ENCODE measurements around the gene ZNF774. TPM values are rescaled to one million over a fixed set of nuclear protein-coding genes. Genes with fewer than 3 reads are reported as not detected.

Gene ZNF774
- total and polyA plus RNA-seq, 12 donors = 2.2 to 19.6 (median 6.4) TPM

DNA sequence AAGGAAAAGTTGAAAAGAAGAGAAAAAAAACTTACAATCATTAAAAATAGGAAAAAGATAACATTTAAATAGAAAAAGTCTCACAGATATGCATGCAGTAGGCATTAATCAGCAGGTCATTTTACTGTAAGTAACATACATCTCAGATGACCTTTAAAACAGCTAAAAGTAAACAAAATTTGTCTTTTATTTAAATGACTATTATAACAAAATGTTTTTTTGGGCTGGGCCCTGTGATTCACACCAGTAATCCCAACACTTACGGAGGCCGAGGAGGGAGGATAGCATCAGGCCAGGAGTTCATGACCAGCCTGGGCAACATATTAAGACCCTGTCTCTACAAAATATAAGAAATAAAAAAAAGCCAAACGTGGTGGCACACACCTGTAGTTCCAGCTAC is 50.7 kb downstream of the ZNF774 start:
- H3K4me3 ChIP-seq = no peak overlapping the region
- H3K36me3 ChIP-seq = peaks cover 0 to 10% (median 0%) of the 10 kb centered on the region in 9 donors
- WGBS, 2 donors = 85 to 92% methylated on average over 3 of the region's 3 CpGs
- intact Hi-C loops (cut with DNase I) = loop anchor here in 3 of 10 donors (5.0 kb wide), 1 partner anchor 60 kb away; no protein-coding TSS in a partner anchor
- no peaks in the 10 kb centered on the region for H3K27me3 ChIP-seq
- no peaks in the 10 kb centered on the region for H3K9me3 ChIP-seq
- H3K27ac ChIP-seq = peak overlapping the region in 9 of 10 donors; percentile 71 to 93 (median 89)
- no peak for ATAC-seq
- H3K4me1 ChIP-seq = peaks cover 7 to 99% (median 79%) of the 10 kb centered on the region in 9 donors
- no peak for TF ChIP-seq CTCF (IDR thresholded peaks at IDR 0.05)
- no peak for DNase-seq

DNA sequence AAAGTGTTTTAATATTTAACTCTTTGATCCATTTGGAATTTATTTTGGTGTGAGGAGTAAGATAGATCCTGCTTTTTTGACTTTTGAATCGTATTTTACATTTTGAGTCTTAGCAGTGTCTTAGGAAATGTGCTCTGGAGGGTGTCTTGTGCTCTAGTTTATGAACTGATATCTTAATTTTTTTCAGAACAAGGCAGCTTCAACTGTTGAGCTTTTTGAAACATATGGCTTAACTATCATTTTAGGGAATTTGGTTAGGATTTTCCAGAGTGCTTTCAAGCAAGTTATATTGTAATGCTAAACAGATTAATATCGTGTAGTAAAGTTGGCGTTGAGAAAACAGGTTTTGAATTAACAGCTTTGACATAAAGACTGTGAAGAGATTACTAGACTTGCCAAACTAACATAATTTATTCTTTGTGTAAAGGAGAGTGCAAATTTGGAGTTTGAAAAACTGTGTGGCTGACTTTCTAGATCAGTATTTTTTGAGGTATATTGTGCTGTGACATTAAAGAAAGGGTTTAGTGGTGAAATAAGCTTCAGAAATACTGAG is 53.0 kb downstream of the ZNF774 start:
- H3K27ac ChIP-seq = peak overlapping the region in 2 of 10 donors; percentile 37 to 89

GRCh38 chr15:90407336-90407735 is 55.3 kb downstream of the ZNF774 start:
- 56 to 60% methylated on average over 3 of the region's 3 CpGs for WGBS, 2 donors
- Histone ChIP-seq H3K36me3 (peaks cover 0 to 10% (median 0%) of the 10 kb centered on the region in 9 donors), H3K4me1 (peaks cover 6 to 89% (median 65%) of the 10 kb centered on the region in 9 donors), H3K4me3 (no peak overlapping the region), H3K9me3 (no peaks in the 10 kb centered on the region), H3K27me3 (no peaks in the 10 kb centered on the region), H3K27ac (peak overlapping the region in 3 of 10 donors; percentile 5 to 65 (median 29))
- no peak for ATAC-seq
- no peak for TF ChIP-seq CTCF (IDR thresholded peaks at IDR 0.05)
- no peak for DNase-seq
- intact Hi-C loops (cut with DNase I) = no loop called here

More for the DNA sequence above, 53.0 kb downstream of the ZNF774 start:
- H3K4me1 ChIP-seq = peaks cover 7 to 95% (median 76%) of the 10 kb centered on the region in 9 donors
- peaks cover 0 to 10% (median 0%) of the 10 kb centered on the region in 9 donors for H3K36me3 ChIP-seq
- H3K4me3 ChIP-seq = no peak overlapping the region
- ATAC-seq (no peak), DNase-seq (no peak)
- no peak for TF ChIP-seq CTCF (IDR thresholded peaks at IDR 0.05)
- intact Hi-C loops (cut with DNase I) = no loop called here
- no peaks in the 10 kb centered on the region for H3K9me3 ChIP-seq
- no peaks in the 10 kb centered on the region for H3K27me3 ChIP-seq
- 58 to 77% methylated on average over 3 of the region's 3 CpGs for WGBS, 2 donors

- peaks cover 8 to 89% (median 65%) of the 10 kb centered on the region in 9 donors for H3K4me1 ChIP-seq
- no peak overlapping the region for H3K4me3 ChIP-seq
- no peak for DNase-seq
- no peak for TF ChIP-seq CTCF (IDR thresholded peaks at IDR 0.05)
- WGBS, 2 donors = 74 to 75% methylated on average over 2 of the region's 2 CpGs
- H3K27me3 ChIP-seq = no peaks in the 10 kb centered on the region
- peak overlapping the region in 3 of 10 donors; percentile 5 to 65 (median 29) for H3K27ac ChIP-seq
- H3K9me3 ChIP-seq = no peaks in the 10 kb centered on the region
- peak in 3 of 8 donors; percentile 22 to 40 (median 39) for ATAC-seq
- H3K36me3 ChIP-seq = peaks cover 0 to 10% (median 0%) of the 10 kb centered on the region in 9 donors
- intact Hi-C loops (cut with DNase I) = no loop called here
Measured at GRCh38 chr15:90407871-90408317, 55.8 kb downstream of the ZNF774 start.
